HG02970 (cell line): ENCODE data around the gene TMED3.
"Not testable (repeated sequence)": the region's sequence is repeated elsewhere in the genome, so short reads cannot be mapped to it uniquely, and the experiment has no call there.

Experiments used
- ATAC-seq: cut with Tn5 transposase; IDR thresholded peaks from one replicate; pipeline ENCODE4 v1.9.1; 2021; ENCODE audit warnings: mild to moderate bottlenecking, moderate library complexity, moderate number of reproducible peaks; ENCODE audit not compliant: unreplicated experiment, low FRiP score

TMED3 gene

GRCh38 chr15:79315623-79316328, 4.9 kb downstream of the TMED3 start:
- ATAC-seq: no peak

- ATAC-seq: no peak
These were observed 6.0 kb downstream of the TMED3 start for GRCh38 chr15:79316864-79317263.

- not testable (repeated sequence) for ATAC-seq
These were observed 9.1 kb downstream of the TMED3 start for GRCh38 chr15:79319973-79320372.

- ATAC-seq: no peak
These were observed 11.0 kb downstream of the TMED3 start for GRCh38 chr15:79321876-79322275.

DNA sequence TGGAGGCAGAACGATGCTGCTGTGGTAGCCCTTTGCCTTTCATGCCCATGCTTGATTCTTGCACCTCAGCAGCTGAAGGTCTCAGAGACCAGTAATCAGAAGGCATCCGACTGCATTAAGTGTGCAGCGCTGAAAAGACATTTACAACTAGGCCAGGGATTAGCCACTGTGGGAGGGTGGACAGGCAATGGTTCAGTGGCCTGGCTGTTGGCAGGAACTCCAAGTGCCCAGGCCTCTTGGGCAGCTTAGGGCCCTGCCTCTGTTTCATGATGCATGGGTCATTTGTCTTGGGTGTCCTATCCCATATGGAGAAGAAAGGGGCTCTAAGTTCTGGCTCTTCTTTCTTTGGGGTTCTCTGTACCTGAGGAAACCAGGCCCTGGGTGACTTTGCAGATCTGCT, 11.4 kb downstream of the TMED3 start:
- ATAC-seq: no peak

DNA sequence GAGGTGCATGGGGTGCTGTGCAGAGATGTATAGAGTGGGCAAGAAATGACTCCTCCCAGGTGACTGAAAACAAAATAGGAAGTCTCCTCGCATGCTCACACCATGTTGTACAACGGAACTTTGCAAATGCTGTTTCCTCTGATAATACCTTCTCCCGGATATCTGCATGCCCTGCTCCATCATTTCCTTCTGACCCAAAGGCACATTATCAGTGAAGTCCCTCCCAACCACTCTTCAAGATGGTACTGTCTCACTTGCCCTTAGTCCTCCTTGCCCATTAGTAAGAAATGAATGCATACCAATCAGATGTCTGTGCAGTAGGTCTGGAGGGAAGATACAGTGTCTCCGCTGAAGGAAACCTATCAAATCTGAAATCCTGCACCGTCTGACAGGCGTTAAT, 12.0 kb downstream of the TMED3 start:
- no peak for ATAC-seq

DNA sequence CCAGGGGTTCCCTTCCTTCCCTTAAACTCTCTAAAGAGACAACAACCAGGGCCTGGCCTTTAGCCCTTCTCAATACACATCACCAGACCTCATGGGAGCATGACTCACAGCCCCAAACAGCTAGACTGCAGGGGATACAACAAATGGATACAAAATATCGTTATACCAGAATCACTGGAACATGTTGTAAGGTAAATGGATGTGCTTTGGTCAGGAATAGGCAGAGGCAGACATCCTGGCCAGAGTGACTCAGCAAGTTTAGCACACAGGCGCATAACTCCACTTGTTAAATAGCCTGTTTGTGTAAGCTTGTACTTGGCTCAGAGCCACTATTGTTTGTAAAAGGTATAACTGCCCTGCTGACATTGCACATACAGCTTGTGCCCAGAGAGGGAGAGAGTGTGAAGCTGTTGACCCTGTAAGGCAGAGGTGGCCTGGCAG, 18.3 kb downstream of the TMED3 start:
- no peak for ATAC-seq

- no peak for ATAC-seq
These were observed 22.1 kb downstream of the TMED3 start for GRCh38 chr15:79332824-79333510.

GRCh38 chr15:79337591-79337990, 26.7 kb downstream of the TMED3 start:
- ATAC-seq: no peak

GRCh38 chr15:79339588-79340314, 28.8 kb downstream of the TMED3 start:
- no peak for ATAC-seq

DNA sequence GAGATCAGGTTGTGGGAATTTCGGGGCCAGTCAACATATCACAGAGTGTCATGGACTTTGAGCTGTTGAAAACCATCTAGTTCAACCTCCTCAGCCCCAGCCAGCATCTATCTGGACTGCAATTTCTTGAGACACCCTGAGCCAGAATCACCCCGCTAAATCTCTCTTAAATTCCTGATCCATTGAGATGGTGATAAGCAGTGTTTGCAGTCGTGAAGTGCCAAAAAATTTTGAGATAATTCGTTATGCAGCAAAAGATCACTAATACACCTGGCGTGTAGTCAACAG, 29.3 kb downstream of the TMED3 start:
- ATAC-seq: no peak

DNA sequence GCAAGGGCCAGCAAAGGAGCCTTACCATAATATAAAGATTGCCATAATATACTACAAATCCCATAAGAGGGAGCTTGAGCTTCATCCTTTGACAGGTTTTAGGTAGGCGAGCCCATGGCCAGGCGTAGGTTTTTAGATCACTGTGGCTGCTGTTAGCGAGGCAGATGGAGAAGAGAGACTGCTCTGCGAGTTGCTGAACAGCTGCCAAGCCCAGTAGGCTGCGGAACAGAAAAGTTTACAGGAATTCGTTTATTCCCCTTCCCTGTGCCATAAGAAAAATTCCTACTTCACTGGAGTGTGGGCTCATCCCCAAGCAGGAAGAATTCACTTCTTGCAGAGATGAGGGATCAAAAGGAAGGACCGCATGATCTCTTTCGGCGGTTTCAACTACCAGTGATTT, 30.5 kb downstream of the TMED3 start:
- no peak for ATAC-seq

DNA sequence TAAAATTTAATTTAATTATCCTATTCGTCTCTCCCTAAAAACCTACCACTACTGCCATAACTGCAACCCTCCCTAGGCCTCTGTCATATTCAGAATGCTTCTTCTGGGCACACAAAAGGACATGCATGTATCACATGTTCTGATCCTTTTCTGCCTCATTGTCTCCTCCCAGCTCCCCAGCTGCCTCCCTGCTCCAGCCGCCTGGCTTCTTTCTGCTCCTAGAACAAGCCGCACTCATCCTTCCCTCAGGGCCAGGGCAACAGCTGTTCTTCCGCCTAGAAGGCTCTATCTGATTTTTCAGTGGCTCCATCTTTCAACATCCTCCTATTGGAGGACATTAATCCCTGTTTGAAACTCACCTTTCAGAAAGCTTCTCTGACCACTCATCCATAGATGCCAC, 38.6 kb downstream of the TMED3 start:
- no peak for ATAC-seq

DNA sequence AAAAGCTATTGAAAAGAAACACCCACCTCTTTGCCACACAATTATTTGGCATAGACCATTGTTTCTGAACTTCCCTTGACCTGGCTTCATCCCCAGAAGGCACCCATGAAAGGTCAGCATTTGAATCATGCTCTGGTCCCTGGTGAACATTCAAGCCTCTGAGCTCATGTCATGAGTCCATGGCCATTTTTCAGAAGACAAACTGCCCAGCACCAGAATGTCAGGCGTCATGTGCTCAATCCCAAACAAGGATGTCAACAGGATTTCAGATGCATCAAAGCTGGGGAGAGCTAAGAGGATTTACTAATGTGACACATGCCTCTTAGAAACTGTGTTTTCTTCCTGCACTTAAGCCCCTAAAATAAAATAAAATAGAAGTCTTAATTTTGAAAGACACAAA, 41.3 kb downstream of the TMED3 start:
- ATAC-seq: no peak

GRCh38 chr15:79357566-79357965, 46.7 kb downstream of the TMED3 start:
- no peak for ATAC-seq

- no peak for ATAC-seq
These were observed 47.2 kb downstream of the TMED3 start for GRCh38 chr15:79358069-79358468.

GRCh38 chr15:79364571-79365240, 53.8 kb downstream of the TMED3 start:
- no peak for ATAC-seq

DNA sequence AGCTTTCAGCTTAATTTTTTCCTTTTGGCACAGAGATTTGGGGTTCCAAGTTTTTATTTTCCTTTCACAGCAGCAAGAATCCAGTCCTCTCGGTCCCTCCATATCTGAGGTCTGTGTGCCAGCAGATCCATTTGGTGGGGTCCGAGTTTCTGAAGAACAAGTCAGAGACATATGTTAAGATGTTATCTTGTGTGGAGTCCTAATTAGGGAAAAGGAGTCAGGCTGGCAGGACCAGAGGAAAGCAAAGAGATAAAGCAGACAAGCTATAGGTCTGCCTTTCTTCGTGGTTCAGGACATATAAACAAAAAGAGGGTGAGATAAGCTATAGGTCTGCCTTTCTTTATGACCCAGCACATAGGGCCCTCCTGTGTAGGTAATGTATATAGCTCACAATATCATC, 54.9 kb downstream of the TMED3 start:
- ATAC-seq: no peak

DNA sequence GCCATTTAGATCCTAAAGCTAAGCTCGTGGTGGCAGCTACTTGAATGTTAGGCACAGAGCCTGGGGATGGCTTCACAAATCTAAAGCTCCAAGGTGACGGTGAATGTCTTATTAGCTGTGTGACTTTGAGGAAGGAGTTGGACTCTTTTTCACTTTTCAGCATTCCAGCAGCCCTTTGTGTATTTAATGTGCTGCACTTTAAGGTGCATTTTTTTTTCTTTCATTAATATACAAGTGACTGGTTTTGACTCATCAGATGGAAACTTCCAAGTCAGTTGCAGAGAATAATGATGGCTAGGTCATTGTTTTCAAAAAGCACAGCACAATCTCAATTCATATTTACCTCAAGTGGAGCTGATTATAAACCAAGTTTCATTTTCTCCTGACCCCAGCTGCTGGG, 55.8 kb downstream of the TMED3 start:
- no peak for ATAC-seq

DNA sequence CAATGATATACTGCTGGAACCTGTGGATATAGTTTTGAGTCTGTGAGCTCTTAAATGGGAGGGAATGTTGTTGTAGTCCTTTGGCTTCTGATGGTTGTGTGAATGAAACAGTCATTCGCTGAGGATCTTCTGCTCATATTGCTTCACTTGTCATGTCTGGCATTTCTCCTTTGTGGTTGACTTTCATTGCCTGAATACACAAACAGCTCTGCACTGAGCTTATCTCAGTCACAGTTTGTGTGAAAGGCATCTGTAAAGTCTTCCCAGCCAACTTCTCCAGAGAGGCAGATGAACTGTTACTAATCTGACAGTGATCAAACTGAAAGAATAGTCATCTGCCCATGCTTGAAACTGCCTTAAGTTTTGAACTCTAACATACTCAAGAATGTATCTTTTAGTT, 59.8 kb downstream of the TMED3 start:
- ATAC-seq: no peak

GRCh38 chr15:79371591-79371990, 60.7 kb downstream of the TMED3 start:
- no peak for ATAC-seq
